ENCODE data around the gene CDH4. TPM values are rescaled to one million over a fixed set of nuclear protein-coding genes. Genes with fewer than 3 reads are reported as not detected.
"Not testable (repeated sequence)": the region's sequence is repeated elsewhere in the genome, so short reads cannot be mapped to it uniquely, and the experiment has no call there.

CDH4 gene
- total RNA-seq, 1 donor from 2014 or later = 0.05 TPM

DNA sequence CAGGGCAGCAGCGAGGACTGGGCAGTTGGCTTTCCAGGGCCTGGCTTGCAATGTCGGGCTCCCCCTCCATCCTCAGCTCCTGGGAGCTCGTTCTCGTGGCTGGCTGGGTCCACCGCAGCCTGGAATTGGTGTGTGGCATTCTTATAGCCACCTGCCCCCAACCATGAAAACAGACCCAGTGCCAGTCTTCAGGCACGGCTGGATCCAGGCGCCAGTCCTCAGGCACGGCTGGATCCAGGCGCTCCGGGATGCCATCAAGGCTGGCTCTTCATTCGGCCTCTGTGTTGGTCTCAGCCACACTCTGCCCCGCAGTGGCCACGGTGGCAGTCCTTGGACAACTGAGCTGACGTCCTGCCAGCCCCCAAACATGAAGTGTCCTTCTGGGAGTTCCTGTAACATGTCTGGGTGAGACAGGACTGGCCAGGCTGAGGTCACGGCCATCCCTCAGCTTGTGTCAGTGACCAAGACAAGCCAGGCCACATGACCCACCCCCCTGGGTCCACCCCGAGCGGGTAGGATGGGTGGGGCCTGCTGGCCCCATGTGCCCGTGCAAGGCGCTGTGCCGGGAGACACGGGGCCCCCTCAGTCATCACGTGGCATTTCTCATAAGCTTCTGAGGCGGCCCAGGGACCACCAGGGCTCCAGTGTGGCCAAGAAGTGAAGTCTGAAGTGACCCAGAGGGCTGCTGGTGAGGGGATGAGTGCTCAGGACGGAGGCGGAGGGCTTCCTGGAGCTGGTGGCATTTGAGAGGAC, 714.6 kb downstream of the CDH4 start:
- DNase-seq (peak; percentile 30), ATAC-seq (ENCODE audit: poor library complexity) (no peak)
- intact Hi-C loops (cut with DNase I) = no loop called here

- no peak for ATAC-seq (ENCODE audit: poor library complexity)
- DNase-seq = no peak
- intact Hi-C loops (cut with DNase I) = no loop called here
Observed at GRCh38 chr20:61967300-61967699, 715.2 kb downstream of the CDH4 start.

DNA sequence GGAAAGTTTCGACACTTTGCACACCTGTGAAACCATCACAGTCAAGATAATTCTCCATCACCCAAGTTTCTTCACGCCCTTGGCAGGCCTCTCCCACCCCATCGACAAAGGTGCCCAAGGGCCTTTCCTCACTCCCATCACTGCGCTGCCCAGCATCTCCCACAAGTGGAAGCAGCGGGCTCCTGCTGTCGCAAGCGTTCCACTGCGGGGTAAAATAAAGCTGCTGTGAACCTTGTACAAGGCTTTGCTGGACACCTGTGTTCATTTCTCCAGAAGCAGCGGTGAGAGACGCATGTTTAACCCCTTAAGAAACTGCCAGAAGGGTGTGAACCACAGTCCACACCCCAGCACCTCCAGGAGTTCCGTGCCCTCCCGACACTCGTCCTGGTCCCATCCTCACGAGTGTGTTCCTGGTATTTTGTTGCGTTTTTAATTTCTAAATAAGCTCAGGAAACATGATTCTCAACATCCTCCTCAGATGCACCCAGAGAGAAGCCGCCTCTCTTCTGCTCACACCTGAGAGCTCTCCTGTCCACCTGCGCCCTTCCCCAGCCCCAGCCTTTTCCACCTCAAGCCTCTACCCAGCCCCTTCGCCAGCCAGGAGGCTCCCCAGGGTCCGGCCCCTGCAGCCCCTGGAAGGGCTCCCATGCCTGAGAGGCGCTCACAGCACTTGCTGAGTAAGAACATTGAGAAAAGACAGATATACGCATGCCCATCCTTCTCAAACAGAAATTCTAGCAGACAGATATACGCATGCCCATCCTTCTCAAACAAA, 716.2 kb downstream of the CDH4 start:
- DNase-seq = peak; percentile 18
- intact Hi-C loops (cut with DNase I) = no loop called here
- ATAC-seq (ENCODE audit: poor library complexity) = no peak

DNA sequence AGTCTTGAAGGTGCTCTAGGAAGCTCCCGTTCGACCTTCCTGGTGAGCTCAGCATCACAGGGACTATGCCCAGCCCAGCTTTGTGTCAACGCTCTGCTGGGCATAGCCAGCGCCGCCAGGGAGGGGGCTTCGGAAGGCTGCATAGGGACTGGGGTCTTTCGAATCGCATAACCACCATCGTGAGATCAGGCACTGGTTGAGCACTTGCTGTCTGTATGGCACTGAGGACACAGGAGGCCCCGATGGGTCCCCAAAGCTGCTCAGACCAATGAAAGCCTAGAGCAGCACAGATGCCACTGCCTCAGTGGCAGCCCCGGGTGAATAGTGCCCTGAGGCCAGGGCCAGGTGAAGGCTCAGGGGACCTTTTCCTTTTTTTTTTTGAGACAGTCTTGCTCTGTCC, 716.9 kb downstream of the CDH4 start:
- ATAC-seq (ENCODE audit: poor library complexity) (no peak), DNase-seq (no peak)
- intact Hi-C loops (cut with DNase I) = no loop called here

GRCh38 chr20:61969806-61970205, 717.7 kb downstream of the CDH4 start:
- DNase-seq = peak; percentile 26
- intact Hi-C loops (cut with DNase I) = no loop called here
- no peak for ATAC-seq (ENCODE audit: poor library complexity)

DNA sequence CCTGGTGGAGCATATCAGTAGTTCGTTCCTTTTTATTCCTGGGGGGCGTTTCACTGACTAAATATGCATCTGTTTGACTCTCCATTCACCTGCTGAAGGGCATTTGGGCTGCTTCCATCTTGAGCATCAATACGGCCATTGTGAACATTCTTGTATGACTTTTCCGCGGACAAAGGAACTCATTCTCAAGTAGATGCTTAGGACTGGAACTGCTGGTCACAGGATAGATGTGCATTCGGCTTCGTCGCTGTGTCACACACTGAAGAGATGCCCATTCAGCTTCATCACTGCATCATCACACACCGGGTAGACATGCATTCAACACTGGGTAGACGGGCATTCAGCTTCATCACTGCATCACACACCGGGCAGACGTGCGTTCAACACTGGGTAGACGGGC, 718.3 kb downstream of the CDH4 start:
- DNase-seq = no peak
- no peak for ATAC-seq (ENCODE audit: poor library complexity)

GRCh38 chr20:61971595-61971994, 719.5 kb downstream of the CDH4 start:
- intact Hi-C loops (cut with DNase I); ATAC-seq (ENCODE audit: poor library complexity): not testable (repeated sequence)

More for the DNA sequence above, 718.3 kb downstream of the CDH4 start:
- intact Hi-C loops (cut with DNase I) = no loop called here

DNA sequence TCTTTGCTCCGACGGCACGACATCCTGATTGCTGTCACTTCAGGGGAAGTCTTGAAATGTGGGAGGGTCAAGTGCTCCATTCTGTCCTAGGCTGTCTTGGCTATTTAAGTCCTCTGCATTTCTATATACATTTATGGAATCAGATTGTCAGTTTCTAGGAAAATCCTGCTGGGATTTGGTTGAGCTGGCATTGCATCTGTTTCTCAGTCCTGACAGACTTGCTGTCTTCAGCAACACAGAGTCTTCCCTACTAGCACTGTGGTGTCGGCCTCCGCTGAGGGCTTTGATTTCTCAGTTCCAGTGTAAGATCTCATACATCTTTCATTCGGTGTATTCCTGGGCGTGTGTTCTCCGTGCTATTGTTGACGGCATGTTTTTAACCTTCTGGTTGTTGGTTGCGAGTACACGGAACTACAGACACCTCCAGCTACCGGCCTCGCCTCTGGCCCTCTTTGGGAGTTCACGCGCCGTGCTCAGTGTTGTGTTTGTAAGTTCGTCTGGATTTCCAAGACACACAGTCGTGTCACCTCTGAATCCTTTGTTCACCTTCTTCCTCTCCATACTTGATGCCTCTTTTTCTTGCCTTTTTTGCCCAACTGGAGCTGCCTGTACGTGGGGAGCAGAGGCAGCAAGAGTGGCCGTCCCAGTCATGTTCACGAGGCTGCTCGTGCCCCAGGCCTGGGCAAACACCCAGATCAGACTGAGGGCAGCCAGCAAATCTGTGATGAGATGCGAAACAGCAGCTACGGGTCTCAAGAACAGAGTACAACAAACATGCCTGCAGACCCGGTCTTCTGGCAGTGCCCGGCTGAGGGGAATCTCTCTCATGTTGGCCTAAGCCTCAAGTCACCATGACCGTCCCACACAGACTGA, 720.8 kb downstream of the CDH4 start:
- intact Hi-C loops (cut with DNase I) = no loop called here
- ATAC-seq (ENCODE audit: poor library complexity) = peak; percentile 56

More at GRCh38 chr20:61971595-61971994, 719.5 kb downstream of the CDH4 start:
- peak; percentile 7 for DNase-seq

DNA sequence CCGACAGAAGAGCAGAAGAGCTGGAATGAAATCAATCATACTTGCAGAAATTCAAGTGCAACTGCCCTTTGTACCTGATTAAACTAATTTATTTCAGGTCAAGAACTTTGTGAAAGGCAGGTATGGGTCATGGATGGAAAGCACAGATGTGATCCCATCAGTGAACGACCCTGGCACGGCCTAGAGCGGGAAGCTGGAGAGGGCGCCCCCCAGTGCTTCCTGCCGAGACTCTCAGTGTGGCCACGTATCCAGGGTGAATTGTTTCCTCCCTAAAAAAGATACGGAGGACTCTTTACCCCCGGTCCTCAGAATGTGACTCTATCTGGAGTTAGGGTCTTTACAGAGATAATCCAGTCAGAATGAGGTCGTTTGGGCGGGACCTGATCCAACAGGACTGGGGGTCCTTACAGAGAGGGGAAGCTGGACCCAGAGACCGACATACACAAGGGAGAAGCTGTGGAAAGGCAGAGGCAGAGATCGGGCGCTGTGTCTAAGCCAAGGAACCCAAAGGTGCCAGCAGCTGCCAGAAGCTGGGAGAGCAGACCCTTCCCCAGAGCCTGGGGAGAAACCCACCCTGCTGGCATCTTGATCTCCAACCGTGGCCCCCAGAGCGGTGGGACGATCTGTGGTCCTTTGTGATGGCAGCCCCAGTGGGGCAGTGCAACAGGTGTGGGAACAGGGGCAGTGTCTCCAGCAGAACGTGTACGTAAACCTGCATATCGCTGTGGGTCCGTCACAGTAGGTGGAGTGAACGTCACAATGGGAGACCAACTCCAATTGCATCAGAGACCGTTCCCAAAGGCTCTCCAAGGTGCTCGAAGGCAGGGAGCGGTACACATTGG, 721.7 kb downstream of the CDH4 start:
- peak; percentile 31 for DNase-seq
- intact Hi-C loops (cut with DNase I) = no loop called here
- ATAC-seq (ENCODE audit: poor library complexity) = peak; percentile 30

More for the DNA sequence above, 720.8 kb downstream of the CDH4 start:
- peak; percentile 41 for DNase-seq

DNA sequence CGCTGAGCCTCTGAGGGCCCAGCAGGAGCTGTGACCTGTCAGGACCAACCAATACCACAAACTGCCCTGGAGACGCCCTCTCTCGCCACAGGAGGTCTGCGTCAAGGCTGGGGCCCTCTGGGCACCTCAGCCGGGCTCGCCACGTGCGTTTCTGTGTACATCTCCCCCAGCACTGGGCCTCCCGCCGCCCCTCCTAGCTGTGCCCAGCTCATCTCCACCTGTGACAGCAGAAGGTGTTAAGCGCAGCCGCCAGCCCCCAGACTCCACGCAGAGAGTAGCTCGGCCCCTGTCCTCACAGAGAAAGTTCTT, 722.2 kb downstream of the CDH4 start:
- no peak for ATAC-seq (ENCODE audit: poor library complexity)
- intact Hi-C loops (cut with DNase I) = no loop called here
- peak; percentile 27 for DNase-seq

- no peak for ATAC-seq (ENCODE audit: poor library complexity)
- no peak for DNase-seq
- intact Hi-C loops (cut with DNase I) = no loop called here
Observed at GRCh38 chr20:61975407-61976129, 723.5 kb downstream of the CDH4 start.

- intact Hi-C loops (cut with DNase I) = no loop called here
- ATAC-seq (ENCODE audit: poor library complexity) = no peak
- no peak for DNase-seq
Observed at GRCh38 chr20:61976263-61976643, 724.2 kb downstream of the CDH4 start.

DNA sequence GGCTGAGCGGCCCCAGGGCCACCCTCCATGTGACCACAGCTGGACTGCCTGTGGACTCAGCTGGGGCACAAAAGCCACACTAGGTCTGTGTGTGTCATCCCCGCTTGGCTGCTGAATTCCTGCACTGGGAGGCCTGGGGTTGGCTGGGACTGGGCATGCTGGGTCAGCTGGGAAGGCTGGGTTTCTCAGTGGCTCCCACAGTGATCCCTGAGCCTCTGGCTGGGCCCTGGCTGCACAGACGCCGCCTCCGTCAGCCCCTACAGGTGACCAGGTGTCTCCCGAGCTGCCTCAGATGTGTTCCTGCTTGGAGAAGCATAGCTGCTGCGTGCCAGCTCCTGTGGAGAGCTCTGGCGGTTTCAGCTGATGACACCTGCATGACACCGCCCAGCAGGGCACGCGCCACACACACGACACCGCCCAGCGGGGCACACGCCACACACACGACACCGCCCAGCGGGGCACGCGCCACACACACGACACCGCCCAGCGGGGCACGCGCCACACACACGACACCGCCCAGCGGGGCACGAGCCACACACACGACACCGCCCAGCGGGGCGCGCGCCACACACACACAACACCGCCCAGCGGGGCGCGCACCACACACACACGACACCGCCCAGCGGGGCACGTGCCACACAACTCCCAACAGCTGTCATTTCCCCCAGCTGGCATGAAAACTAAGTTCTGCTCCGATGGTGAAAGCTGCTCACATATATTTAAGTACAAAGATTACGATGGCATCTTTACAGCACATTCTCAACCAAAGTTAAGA, 724.8 kb downstream of the CDH4 start:
- ATAC-seq (ENCODE audit: poor library complexity) = no peak
- DNase-seq = no peak
- intact Hi-C loops (cut with DNase I) = no loop called here

GRCh38 chr20:61977419-61977786, 725.3 kb downstream of the CDH4 start:
- DNase-seq (peak; percentile 10), ATAC-seq (ENCODE audit: poor library complexity) (no peak)
- intact Hi-C loops (cut with DNase I) = no loop called here

- intact Hi-C loops (cut with DNase I) = no loop called here
- peak; percentile 20 for DNase-seq
- no peak for ATAC-seq (ENCODE audit: poor library complexity)
Observed at GRCh38 chr20:61978491-61978890, 726.4 kb downstream of the CDH4 start.

DNA sequence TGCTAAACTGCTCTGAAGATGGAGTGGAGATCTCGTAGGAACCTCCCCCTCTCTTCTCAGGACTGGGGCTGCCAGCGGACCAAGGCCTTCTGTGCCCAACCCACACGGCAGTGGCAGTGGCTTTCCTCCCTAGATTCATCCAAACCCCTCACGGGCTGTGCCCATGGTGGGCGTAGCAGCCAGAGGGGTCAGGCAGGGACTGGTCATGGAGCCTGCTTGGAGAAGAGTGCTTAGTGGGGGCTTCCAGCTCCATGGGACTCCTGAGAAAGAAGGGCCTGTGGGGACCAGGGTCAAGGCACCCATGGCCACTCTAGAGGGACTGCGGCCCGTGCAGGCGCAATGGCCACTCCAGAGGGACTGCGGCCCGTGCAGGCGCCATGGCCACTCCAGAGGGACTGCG, 727.0 kb downstream of the CDH4 start:
- ATAC-seq (ENCODE audit: poor library complexity) = no peak

More for the DNA sequence above, 727.0 kb downstream of the CDH4 start:
- peak; percentile 20 for DNase-seq
- intact Hi-C loops (cut with DNase I) = no loop called here
